ENCODE data around the gene KMT2C.

DNA sequence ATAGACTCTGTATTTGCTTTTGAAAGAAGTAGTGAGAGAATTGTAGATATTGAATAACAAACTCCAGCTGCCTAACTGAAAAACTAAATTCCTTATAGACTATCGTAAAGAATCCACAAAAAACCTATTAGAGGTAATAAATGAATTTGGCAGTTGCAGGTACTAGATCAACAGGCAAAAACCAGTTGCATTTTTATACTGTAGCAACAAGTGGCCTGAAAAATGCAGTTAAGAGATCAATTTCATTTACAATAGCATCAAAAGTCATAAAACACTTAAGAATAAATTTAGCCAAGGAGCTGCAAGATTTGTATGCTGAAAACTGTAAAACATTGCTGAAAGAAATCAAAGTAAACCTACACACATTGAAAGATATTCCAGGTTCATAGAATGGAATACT lies 340.0 kb downstream of the KMT2C start:
- TF ChIP-seq, protein P1, sequence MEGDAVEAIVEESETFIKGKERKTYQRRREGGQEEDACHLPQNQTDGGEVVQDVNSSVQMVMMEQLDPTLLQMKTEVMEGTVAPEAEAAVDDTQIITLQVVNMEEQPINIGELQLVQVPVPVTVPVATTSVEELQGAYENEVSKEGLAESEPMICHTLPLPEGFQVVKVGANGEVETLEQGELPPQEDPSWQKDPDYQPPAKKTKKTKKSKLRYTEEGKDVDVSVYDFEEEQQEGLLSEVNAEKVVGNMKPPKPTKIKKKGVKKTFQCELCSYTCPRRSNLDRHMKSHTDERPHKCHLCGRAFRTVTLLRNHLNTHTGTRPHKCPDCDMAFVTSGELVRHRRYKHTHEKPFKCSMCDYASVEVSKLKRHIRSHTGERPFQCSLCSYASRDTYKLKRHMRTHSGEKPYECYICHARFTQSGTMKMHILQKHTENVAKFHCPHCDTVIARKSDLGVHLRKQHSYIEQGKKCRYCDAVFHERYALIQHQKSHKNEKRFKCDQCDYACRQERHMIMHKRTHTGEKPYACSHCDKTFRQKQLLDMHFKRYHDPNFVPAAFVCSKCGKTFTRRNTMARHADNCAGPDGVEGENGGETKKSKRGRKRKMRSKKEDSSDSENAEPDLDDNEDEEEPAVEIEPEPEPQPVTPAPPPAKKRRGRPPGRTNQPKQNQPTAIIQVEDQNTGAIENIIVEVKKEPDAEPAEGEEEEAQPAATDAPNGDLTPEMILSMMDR (IDR thresholded peaks at IDR 0.05; ENCODE audit: low read depth, low read length), result no peak
- TF ChIP-seq EZH2phosphoT487 (IDR thresholded peaks at IDR 0.05; ENCODE audit: low read depth), result no peak

Measured in OCI-LY3 (cell line).